ENCODE results near the gene FAM25G.
"Not testable (repeated sequence)": the region's sequence is repeated elsewhere in the genome, so short reads cannot be mapped to it uniquely, and the experiment has no call there.

FAM25G gene

DNA sequence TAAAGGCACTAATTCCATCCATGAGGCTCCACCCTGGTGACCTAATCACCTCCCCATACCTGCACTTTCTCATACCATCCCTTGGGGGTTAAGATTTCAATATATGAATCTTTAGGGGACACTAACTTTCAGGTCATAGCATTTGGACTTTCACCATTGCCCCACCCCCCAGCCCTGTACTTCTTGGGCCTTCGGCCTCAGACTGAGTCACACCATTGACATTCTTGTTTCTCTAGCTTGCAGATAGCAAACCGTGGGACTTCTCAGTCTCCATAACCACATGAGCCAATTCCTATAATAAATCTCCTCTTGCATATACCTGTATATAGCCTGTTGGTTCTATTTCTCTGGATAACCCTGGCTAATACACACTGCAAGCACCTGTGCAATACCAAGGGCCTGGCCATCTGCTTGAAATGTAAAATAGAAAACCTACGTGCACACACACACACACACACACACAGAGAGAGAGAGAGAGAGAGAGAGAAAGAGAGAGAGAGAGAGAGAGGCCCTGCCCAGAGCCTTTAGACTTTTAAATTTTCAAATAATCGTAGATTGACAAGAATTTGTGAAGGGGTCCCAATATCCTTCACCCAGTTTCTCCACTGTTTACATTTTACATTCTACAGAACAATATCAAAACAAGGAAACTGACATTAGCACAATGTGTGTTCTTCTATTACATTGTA, 32.9 kb downstream of the FAM25G start:
- Mint-ChIP-seq H3K4me3 (no peak overlapping the region), H3K27ac (no peak overlapping the region), H3K36me3 (ENCODE audit: low read depth) (no peaks in the 10 kb centered on the region), H3K27me3 (ENCODE audit: low read depth, poor library complexity) (peaks cover 4% of the 10 kb centered on the region), H3K9me3 (no peaks in the 10 kb centered on the region), H3K4me1 (peaks cover 6% of the 10 kb centered on the region)
- no peak for DNase-seq
- TF ChIP-seq, protein P1, sequence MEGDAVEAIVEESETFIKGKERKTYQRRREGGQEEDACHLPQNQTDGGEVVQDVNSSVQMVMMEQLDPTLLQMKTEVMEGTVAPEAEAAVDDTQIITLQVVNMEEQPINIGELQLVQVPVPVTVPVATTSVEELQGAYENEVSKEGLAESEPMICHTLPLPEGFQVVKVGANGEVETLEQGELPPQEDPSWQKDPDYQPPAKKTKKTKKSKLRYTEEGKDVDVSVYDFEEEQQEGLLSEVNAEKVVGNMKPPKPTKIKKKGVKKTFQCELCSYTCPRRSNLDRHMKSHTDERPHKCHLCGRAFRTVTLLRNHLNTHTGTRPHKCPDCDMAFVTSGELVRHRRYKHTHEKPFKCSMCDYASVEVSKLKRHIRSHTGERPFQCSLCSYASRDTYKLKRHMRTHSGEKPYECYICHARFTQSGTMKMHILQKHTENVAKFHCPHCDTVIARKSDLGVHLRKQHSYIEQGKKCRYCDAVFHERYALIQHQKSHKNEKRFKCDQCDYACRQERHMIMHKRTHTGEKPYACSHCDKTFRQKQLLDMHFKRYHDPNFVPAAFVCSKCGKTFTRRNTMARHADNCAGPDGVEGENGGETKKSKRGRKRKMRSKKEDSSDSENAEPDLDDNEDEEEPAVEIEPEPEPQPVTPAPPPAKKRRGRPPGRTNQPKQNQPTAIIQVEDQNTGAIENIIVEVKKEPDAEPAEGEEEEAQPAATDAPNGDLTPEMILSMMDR (IDR thresholded peaks at IDR 0.05) = no peak

DNA sequence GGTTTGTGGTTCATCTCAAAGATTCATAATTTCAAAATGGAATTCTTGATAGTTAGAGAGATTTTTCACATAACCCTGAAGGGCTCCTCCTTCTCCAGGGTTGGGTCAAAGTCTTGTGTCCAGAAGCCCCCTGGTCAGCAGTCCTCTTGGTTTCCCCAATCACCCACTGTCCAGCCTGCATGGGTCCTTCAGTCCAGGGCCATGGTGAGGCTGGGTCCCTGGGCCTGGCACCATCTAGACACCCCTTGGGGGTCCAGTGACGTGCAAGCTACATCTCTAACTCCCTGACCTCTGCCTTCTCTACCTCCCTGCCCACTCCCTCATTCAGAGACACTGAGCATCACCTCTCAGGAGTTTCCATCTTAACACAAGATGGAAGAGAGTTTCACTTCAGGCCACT, 33.7 kb downstream of the FAM25G start:
- TF ChIP-seq, protein P1 (IDR thresholded peaks at IDR 0.05) = no peak
- Mint-ChIP-seq H3K27ac (no peak overlapping the region), H3K4me1 (peaks cover 11% of the 10 kb centered on the region), H3K36me3 (ENCODE audit: low read depth) (no peaks in the 10 kb centered on the region), H3K4me3 (no peak overlapping the region), H3K27me3 (ENCODE audit: low read depth, poor library complexity) (peaks cover 4% of the 10 kb centered on the region), H3K9me3 (no peaks in the 10 kb centered on the region)
- DNase-seq = no peak

DNA sequence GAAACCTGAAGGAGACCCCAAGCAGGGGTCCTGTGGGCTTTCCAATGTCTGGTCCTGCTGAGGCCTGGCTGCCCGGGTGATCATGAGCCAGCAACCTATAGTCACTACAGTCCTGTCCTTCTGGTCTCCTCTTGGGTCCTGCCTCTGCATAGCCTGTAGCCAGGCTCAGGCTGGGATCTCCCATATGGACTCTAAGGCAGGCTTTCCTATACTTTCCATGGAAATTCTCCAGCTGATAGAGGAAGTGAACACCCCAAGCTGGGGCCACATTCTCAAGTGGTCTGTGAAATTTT, 34.0 kb downstream of the FAM25G start:
- Mint-ChIP-seq H3K9me3 (no peaks in the 10 kb centered on the region), H3K27me3 (ENCODE audit: low read depth, poor library complexity) (peaks cover 4% of the 10 kb centered on the region), H3K4me1 (peaks cover 13% of the 10 kb centered on the region), H3K4me3 (no peak overlapping the region), H3K36me3 (ENCODE audit: low read depth) (no peaks in the 10 kb centered on the region), H3K27ac (no peak overlapping the region)
- TF ChIP-seq, protein P1 (IDR thresholded peaks at IDR 0.05) = no peak
- DNase-seq = no peak

DNA sequence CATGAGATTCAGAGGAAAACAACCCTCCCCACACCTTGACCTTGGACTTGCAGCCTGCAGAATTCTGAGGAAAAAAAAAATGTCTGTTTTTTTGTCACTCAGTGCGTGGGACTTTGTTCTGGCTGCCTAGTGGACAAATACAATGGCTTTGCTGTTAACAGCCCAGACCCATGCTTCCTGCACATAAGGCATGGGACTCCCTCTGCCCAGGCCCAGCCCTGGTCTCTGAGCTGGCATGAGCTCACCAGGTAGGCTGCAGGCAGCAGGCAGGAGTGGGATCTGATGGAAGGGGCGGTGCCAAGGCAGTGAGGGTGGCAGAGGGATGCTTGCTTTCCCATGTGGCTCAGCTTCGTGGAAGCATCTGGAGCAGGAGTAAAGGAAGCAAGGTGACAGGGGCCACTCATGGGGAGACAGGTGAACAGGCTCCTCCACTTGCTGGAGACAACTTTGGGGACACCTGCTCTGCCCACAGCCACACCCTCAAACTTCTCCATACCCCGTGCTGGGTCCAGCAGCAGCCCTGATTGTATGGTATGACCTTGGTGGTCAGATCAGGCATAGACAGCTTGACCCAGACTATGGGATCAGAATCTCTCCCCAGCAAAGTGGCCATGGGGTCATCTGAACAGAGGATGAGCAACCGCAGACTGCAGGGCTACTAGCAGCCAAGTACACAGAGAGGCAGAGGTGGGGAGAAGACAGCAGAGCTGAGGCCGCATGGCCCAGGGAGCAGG, 34.5 kb downstream of the FAM25G start:
- Mint-ChIP-seq H3K27ac (no peak overlapping the region), H3K27me3 (ENCODE audit: low read depth, poor library complexity) (peaks cover 4% of the 10 kb centered on the region), H3K4me3 (no peak overlapping the region), H3K9me3 (no peaks in the 10 kb centered on the region), H3K36me3 (ENCODE audit: low read depth) (no peaks in the 10 kb centered on the region), H3K4me1 (peaks cover 17% of the 10 kb centered on the region)
- TF ChIP-seq, protein P1 (IDR thresholded peaks at IDR 0.05) = no peak
- DNase-seq = no peak

DNA sequence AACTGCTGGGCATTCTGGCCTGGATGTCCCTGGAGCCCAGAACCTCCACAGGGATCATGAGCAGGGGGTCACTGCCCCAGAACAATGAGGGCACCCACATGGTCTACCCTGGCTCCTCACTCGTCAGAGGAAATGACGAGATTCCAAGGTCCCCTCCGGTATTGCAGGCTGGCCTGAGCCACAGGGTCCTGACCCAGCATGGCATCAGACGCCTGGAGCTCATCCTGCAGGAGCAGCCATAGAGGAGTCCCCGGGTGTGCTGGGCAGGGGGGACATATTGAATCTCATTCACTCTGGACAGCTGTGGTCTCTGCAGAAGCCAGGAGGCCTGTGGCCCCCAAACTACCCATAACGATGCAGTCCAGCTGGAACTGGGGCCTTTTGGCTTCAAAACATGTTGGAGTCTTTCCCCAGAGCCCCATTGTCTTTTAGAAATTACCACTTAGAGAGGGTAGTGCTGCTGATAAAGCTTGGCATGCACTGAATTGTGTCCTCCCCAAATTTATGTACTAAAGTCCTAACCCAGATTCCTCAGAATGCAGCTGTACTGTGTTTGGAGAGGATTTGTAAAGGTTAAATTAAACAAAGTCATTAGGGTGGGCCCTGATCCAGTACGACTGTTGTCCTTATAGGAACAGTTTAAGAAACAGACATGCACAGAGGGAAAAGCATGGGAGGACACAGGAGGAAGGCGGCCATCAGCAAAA, 35.3 kb downstream of the FAM25G start:
- H3K9me3 Mint-ChIP-seq = no peaks in the 10 kb centered on the region
- peaks cover 17% of the 10 kb centered on the region for H3K4me1 Mint-ChIP-seq
- no peak overlapping the region for H3K27ac Mint-ChIP-seq
- no peak for DNase-seq
- peaks cover 4% of the 10 kb centered on the region for H3K27me3 Mint-ChIP-seq (ENCODE audit: low read depth, poor library complexity)
- no peak overlapping the region for H3K4me3 Mint-ChIP-seq
- no peaks in the 10 kb centered on the region for H3K36me3 Mint-ChIP-seq (ENCODE audit: low read depth)
- TF ChIP-seq, protein P1 (IDR thresholded peaks at IDR 0.05) = no peak

DNA sequence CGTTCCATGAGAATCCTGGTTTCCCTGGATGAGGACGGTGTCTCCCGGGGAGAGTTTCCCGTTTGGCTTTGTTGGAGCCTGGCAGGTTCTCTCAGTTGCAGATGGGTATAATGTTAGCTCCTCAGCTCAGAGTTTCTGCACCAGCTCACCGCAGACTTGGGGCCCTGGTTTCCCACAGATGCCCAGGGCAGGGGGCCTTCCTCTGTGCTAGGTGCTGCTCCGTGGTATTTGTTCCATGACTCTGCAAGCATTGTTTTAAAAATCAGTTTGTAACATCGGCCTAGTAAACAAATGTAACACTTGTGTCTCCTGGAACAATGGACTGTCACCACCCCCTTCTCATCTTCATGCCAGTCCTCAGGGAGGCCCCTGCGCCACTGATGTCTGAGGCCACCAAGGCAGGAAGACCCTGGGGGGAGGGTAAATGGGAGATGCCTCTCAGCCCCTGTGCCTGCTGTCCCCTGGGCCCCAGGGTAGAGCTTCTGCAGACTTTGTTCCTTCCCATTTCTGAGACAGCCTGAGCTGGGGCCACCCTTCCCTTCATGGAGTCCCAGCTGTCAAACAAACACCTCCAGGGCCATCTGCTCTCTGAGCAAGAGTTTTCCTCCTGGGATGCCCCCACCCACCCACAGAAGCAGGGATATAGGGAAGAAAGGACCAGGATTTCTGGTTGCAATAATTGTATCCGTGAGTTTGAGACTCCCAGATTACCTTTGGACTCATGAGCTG, 36.0 kb downstream of the FAM25G start:
- H3K4me3 Mint-ChIP-seq; DNase-seq; H3K27ac Mint-ChIP-seq; H3K27me3 Mint-ChIP-seq (ENCODE audit: low read depth, poor library complexity); H3K36me3 Mint-ChIP-seq (ENCODE audit: low read depth); H3K9me3 Mint-ChIP-seq: not testable (repeated sequence)
- peaks cover 13% of the 10 kb centered on the region for H3K4me1 Mint-ChIP-seq
